GM18520 (cell line): ENCODE data around the gene MGAT4B.
"Not testable (repeated sequence)": the region's sequence is repeated elsewhere in the genome, so short reads cannot be mapped to it uniquely, and the experiment has no call there.

Source experiments
- ATAC-seq: cut with Tn5 transposase; IDR thresholded peaks from one replicate; pipeline ENCODE4 v1.9.1; 2021; ENCODE audit not compliant: unreplicated experiment

The MGAT4B gene

GRCh38 chr5:179806250-179807048 is at the start of gene MGAT4B:
Gene MGAT4B (minus strand): TSS chr5:179806866. CDS start chr5:179806583, 283 bp downstream.
- ATAC-seq = peak; percentile 56

- no peak for ATAC-seq
Observed at GRCh38 chr5:179854356-179854755, 47.7 kb upstream of the MGAT4B start.

- ATAC-seq = peak; percentile 72
Observed at GRCh38 chr5:179852993-179853547, 46.4 kb upstream of the MGAT4B start.

GRCh38 chr5:179841621-179842020 is 35.0 kb upstream of the MGAT4B start:
- ATAC-seq = no peak

GRCh38 chr5:179840766-179841165 is 34.1 kb upstream of the MGAT4B start:
- ATAC-seq = no peak

GRCh38 chr5:179840321-179840720 is 33.7 kb upstream of the MGAT4B start:
- no peak for ATAC-seq

- ATAC-seq = no peak
Observed at GRCh38 chr5:179839328-179840256, 32.9 kb upstream of the MGAT4B start.

- ATAC-seq = no peak
Observed at GRCh38 chr5:179837076-179838011, 30.7 kb upstream of the MGAT4B start.

GRCh38 chr5:179836225-179837019 is 29.8 kb upstream of the MGAT4B start:
- no peak for ATAC-seq

- not testable (repeated sequence) for ATAC-seq
Observed at GRCh38 chr5:179834871-179835270, 28.2 kb upstream of the MGAT4B start.

- no peak for ATAC-seq
Observed at GRCh38 chr5:179834120-179834519, 27.5 kb upstream of the MGAT4B start.

- ATAC-seq = no peak
Observed at GRCh38 chr5:179833709-179834070, 27.0 kb upstream of the MGAT4B start.

- no peak for ATAC-seq
Observed at GRCh38 chr5:179833056-179833708, 26.5 kb upstream of the MGAT4B start.

GRCh38 chr5:179832039-179832745 is 25.5 kb upstream of the MGAT4B start:
- no peak for ATAC-seq

- no peak for ATAC-seq
Observed at GRCh38 chr5:179830818-179831468, 24.3 kb upstream of the MGAT4B start.

GRCh38 chr5:179829732-179830435 is 23.2 kb upstream of the MGAT4B start:
- no peak for ATAC-seq

GRCh38 chr5:179828756-179829421 is 22.2 kb upstream of the MGAT4B start:
- ATAC-seq = no peak
